Esophagus muscularis mucosa (tissue), 4 donors: ENCODE data around the gene CDH20. TPM values are rescaled to one million over a fixed set of nuclear protein-coding genes. Genes with fewer than 3 reads are reported as not detected.

ENCODE experiments used
- DNase-seq: peaks from one replicate; pipeline ENCODE4 v3.0.0-alpha.2; 2017; ENCODE audit errors: extremely low spot score
- H3K27ac ChIP-seq, 4 donors: fragments of 200-600 bp; sonication (generic); replicated peaks in 1 of 4; 1 replicate in 3 of 4; 2 replicates in 1 of 4; pipeline ENCODE4 v1.5.1; 2016 to 2019; ENCODE audit warnings: mild to moderate bottlenecking in 1 of 4
- H3K27me3 ChIP-seq, 4 donors: fragments of 200-600 bp; sonication (generic); one replicate each; pipeline versions ENCODE4 v1.5.1 to v1.6.0; 2016 to 2019
- H3K36me3 ChIP-seq, 4 donors: fragments of 200-600 bp; sonication (generic); one replicate each; pipeline ENCODE4 v1.5.1; 2016 to 2019
- H3K4me1 ChIP-seq, 4 donors: fragments of 200-600 bp; sonication (generic); one replicate each; pipeline ENCODE4 v1.5.1; 2016 to 2019
- H3K4me3 ChIP-seq, 4 donors: fragments of 200-600 bp; sonication (generic); 1 replicate in 2 of 4; 2 replicates in 2 of 4; pipeline ENCODE4 v1.5.1; 2016 to 2019; ENCODE audit warnings: mild to moderate bottlenecking in 4 of 4, moderate library complexity in 1 of 4
- H3K9me3 ChIP-seq, 4 donors: fragments of 200-600 bp; sonication (generic); 1 replicate in 3 of 4; 2 replicates in 1 of 4; pipeline ENCODE4 v1.5.1; 2016 to 2019
- EP300 ChIP-seq: sonication (generic); formaldehyde crosslinking; IDR thresholded peaks from one replicate; pipeline ENCODE4 v1.6.1; 2017; ENCODE audit warnings: antibody characterized with exemption
- POLR2A ChIP-seq: fragments of 450-650 bp; IDR thresholded peaks from one replicate; pipeline ENCODE4 v1.6.1; 2017; ENCODE audit warnings: antibody characterized with exemption, moderate library complexity, mild to moderate bottlenecking, low read depth
- POLR2AphosphoS5 ChIP-seq, 2 donors: sonication (generic); formaldehyde crosslinking; IDR thresholded peaks; one replicate each; pipeline ENCODE4 v1.6.1; 2017; ENCODE audit warnings: antibody characterized with exemption in 2 of 2
- WGBS: methylation state at CpG from one replicate; pipeline ENCODE4 v1.1.5; 2018; 5-methylcytosine and 5-hydroxymethylcytosine counted together
- intact Hi-C: fragments of 100-400 bp; cut with DNase I; formaldehyde crosslinking; loops from one replicate; pipeline ENCODE4 v1.15.1; 2023
- total RNA-seq, 4 donors: library from RNA; depleted of rRNA; stranded (reverse); fragments of >200 nt; gene quantifications; one replicate each; pipeline versions ENCODE4 v1.1.0 to v1.2.1, GENCODE V29; 2016
- TF ChIP-seq, protein P1 (sequence below), 3 experiments: fragments of 200-600 bp in 2 of 3; fragments of 450-650 bp in 1 of 3; sonication (generic) in 2 of 3; IDR thresholded peaks; one replicate each; pipeline ENCODE4 v1.5.1; 2017 to 2019; ENCODE audit warnings: antibody characterized with exemption in 3 of 3, mild to moderate bottlenecking in 2 of 3, moderate library complexity in 1 of 3

Gene CDH20
- total RNA-seq, 4 donors from 2014 or later = 0.06 to 0.99 (median 0.27) TPM

DNA sequence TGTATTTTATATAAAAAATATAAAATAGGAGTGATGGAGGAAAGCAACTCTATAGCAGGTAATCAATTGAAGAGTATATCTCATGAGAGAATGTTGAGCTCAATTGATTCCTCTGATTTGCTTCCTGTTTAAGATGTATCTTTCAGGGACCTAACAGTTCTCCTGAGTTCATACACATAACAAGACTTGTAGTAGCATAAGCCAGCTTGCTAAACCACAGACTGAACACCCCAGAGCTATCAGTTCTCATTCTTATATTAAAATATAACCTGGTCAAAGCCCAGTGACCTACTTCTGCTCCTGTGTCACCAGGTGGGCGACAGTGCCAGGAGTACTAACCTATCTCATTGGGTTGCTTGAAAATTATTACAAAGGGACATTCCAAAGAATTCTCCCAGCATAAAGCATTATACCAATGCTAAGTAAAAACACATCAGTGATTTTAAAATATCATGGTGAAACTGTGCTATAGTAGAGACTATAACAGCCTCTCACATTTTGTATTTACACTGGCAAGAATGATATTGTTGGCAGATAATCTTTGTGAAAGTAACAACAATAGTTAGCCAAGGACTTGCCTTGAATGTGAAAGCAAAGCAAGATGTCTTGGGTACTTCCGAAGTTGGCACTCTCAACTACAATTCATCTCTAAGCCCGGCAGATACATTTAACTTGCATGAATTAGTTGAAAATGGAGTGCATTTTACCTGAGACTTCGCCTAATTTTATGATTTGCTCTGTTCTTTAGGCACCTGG lies 40.8 kb upstream of the CDH20 start:
- Histone ChIP-seq H3K27ac (no peak overlapping the region), H3K27me3 (no peaks in the 10 kb centered on the region), H3K4me1 (no peaks in the 10 kb centered on the region), H3K4me3 (no peak overlapping the region), H3K36me3 (no peaks in the 10 kb centered on the region), H3K9me3 (no peaks in the 10 kb centered on the region)
- 74% methylated on average over 4 of the region's 4 CpGs for WGBS
- no peak for DNase-seq
- no peak for TF ChIP-seq EP300
- TF ChIP-seq POLR2AphosphoS5 (IDR thresholded peaks at IDR 0.05) = no peak
- TF ChIP-seq POLR2A = no peak
- TF ChIP-seq, protein P1, sequence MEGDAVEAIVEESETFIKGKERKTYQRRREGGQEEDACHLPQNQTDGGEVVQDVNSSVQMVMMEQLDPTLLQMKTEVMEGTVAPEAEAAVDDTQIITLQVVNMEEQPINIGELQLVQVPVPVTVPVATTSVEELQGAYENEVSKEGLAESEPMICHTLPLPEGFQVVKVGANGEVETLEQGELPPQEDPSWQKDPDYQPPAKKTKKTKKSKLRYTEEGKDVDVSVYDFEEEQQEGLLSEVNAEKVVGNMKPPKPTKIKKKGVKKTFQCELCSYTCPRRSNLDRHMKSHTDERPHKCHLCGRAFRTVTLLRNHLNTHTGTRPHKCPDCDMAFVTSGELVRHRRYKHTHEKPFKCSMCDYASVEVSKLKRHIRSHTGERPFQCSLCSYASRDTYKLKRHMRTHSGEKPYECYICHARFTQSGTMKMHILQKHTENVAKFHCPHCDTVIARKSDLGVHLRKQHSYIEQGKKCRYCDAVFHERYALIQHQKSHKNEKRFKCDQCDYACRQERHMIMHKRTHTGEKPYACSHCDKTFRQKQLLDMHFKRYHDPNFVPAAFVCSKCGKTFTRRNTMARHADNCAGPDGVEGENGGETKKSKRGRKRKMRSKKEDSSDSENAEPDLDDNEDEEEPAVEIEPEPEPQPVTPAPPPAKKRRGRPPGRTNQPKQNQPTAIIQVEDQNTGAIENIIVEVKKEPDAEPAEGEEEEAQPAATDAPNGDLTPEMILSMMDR (IDR thresholded peaks at IDR 0.05) = no peak
- intact Hi-C loops = no loop called here

GRCh38 chr18:61295153-61295552 lies 38.1 kb upstream of the CDH20 start:
- WGBS = 100% methylated on average over 1 of the region's 1 CpG
- no peak for DNase-seq
- no peaks in the 10 kb centered on the region for H3K27me3 ChIP-seq
- H3K4me3 ChIP-seq = no peak overlapping the region
- H3K27ac ChIP-seq = no peak overlapping the region
- no peaks in the 10 kb centered on the region for H3K36me3 ChIP-seq
- TF ChIP-seq POLR2A (no peak), POLR2AphosphoS5 (IDR thresholded peaks at IDR 0.05) (no peak), EP300 (no peak)
- TF ChIP-seq, protein P1 (IDR thresholded peaks at IDR 0.05) = no peak
- intact Hi-C loops = no loop called here
- H3K9me3 ChIP-seq = no peaks in the 10 kb centered on the region
- H3K4me1 ChIP-seq = no peaks in the 10 kb centered on the region

- H3K36me3 ChIP-seq = no peaks in the 10 kb centered on the region
- WGBS = 83% methylated on average over 3 of the region's 3 CpGs
- no peak overlapping the region for H3K27ac ChIP-seq
- no peak overlapping the region for H3K4me3 ChIP-seq
- no peak for TF ChIP-seq POLR2A
- no peak for TF ChIP-seq POLR2AphosphoS5 (IDR thresholded peaks at IDR 0.05)
- TF ChIP-seq, protein P1 (IDR thresholded peaks at IDR 0.05) = no peak
- TF ChIP-seq EP300 = no peak
- H3K27me3 ChIP-seq = no peaks in the 10 kb centered on the region
- H3K9me3 ChIP-seq = no peaks in the 10 kb centered on the region
- intact Hi-C loops = no loop called here
- no peak for DNase-seq
- no peaks in the 10 kb centered on the region for H3K4me1 ChIP-seq
Observed at GRCh38 chr18:61308004-61308403, 25.2 kb upstream of the CDH20 start.

GRCh38 chr18:61308795-61309393 lies 24.3 kb upstream of the CDH20 start:
- TF ChIP-seq, protein P1 (IDR thresholded peaks at IDR 0.05) = no peak
- TF ChIP-seq POLR2AphosphoS5 (IDR thresholded peaks at IDR 0.05) (no peak), POLR2A (no peak), EP300 (no peak)
- Histone ChIP-seq H3K27ac (no peak overlapping the region), H3K27me3 (no peaks in the 10 kb centered on the region), H3K9me3 (no peaks in the 10 kb centered on the region), H3K4me1 (no peaks in the 10 kb centered on the region), H3K36me3 (no peaks in the 10 kb centered on the region), H3K4me3 (no peak overlapping the region)
- intact Hi-C loops = no loop called here
- WGBS = 77% methylated on average over 11 of the region's 11 CpGs
- no peak for DNase-seq
